ENCODE measurements around the gene ADGRG3. TPM values are rescaled to one million over a fixed set of nuclear protein-coding genes. Genes with fewer than 3 reads are reported as not detected.

The ADGRG3 gene
- total and polyA plus RNA-seq, 9 of the 15 experiments (the other 6 are each of a cell fraction or from before 2014, with no cell fraction given): 0.09 to 0.52 (median 0.14) TPM; not detected in 3

GRCh38 chr16:57649846-57650245 lies 18.3 kb upstream of the ADGRG3 start:
- Histone ChIP-seq H3K9me1 (ENCODE audit: control insufficient read depth, insufficient read depth, low read length) (no peaks in the 10 kb centered on the region), H3K4me2 (ENCODE audit: insufficient read depth, low read length) (no peak overlapping the region), H3K9ac (ENCODE audit: insufficient read depth in 1 of 2, low read depth in 2 of 2, low read length in 2 of 2) (peak overlapping the region in 1 of 2 experiments; percentile 28; a peak in 1 of 4 replicates), H4K20me1 (replicated peaks; ENCODE audit: control insufficient read depth, insufficient read depth, low read length) (0 out of 2 replicates have a peak, but pooled peaks cover 7% of the 10 kb centered on the region), H3K36me3 (ENCODE audit: control insufficient read depth, insufficient read depth, low read length) (no peaks in the 10 kb centered on the region), H3K27me3 (ENCODE audit: control insufficient read depth in 2 of 2, insufficient read depth in 2 of 2, low read length in 2 of 2) (no peaks in the 10 kb centered on the region; a peak in 2 of 5 replicates), H2AFZ (ENCODE audit: low read depth, low read length) (no peak overlapping the region), H3K9me3 (replicated peaks; ENCODE audit: control insufficient read depth, insufficient read depth, low read depth, low read length) (peaks cover under 1% of the 10 kb centered on the region), H3K27ac (ENCODE audit: extremely low read depth, low read depth, low read length) (no peak overlapping the region), H3K4me3 (no peak overlapping the region), H3K79me2 (ENCODE audit: control insufficient read depth, insufficient read depth, low read length) (no peaks in the 10 kb centered on the region), H3K4me1 (replicated peaks in 1 of 2; ENCODE audit: control insufficient read depth in 2 of 2, insufficient read depth in 2 of 2, low read length in 2 of 2) (peaks cover 0 to 17% of the 10 kb centered on the region in 2 experiments; a peak in 2 of 5 replicates)
- no peak for DNase-seq (ENCODE audit: extremely low read depth in 1 of 4, low spot score in 3 of 4)
- no TSS peak for BruUV-seq (replicated peaks)
- 17% methylated on average over 7 of the region's 7 CpGs for WGBS (ENCODE audit: insufficient coverage, low coverage, missing lambda C conversion rate)
- ChIA-PET POLR2A (interaction anchor here (0.7 kb wide), 2 partner anchors 66 to 77 kb away, joined by 3 read pairs; no protein-coding TSS in a partner anchor), CTCF (ENCODE audit: low intra/inter-chr PET ratio) (interaction anchor here (1.1 to 4.4 kb wide), 7 partner anchors 50 to 86 kb away, joined by 4 to 65 read pairs (median 32); partner anchors contain the start of gene KATNB1)
- intact Hi-C loops (cut with micrococcal nuclease) (loop anchor here (1.0 to 10.0 kb wide), 8 partner anchors 49 to 348 kb away; partner anchors contain the start of gene KATNB1), in situ Hi-C loops (cut with MboI) (loop anchor here (5.0 kb wide), 1 partner anchor 63 kb away; no protein-coding TSS in a partner anchor)
- no peak for FAIRE-seq
- TF ChIP-seq EHMT2 (IDR thresholded peaks at IDR 0.05) (no peak), PCBP1 (IDR thresholded peaks at IDR 0.05; ENCODE audit: low read depth, low read length, poor library complexity, severe bottlenecking) (no peak), PATZ1 (CRISPR knock-in tag; IDR thresholded peaks at IDR 0.05; ENCODE audit: borderline replicate concordance) (no peak), ZNF121 (CRISPR knock-in tag; conservative IDR thresholded peaks at IDR 0.05) (peak; percentile 74), ZNF830 (CRISPR knock-in tag; IDR thresholded peaks at IDR 0.05) (no peak), BCLAF1 (IDR thresholded peaks at IDR 0.05; ENCODE audit: borderline replicate concordance in 1 of 2, control insufficient read depth in 1 of 2, low read depth in 2 of 2, low read length in 1 of 2) (no peak)
- no peak for ATAC-seq
